ENCODE results near the gene CACNA2D2. TPM values are rescaled to one million over a fixed set of nuclear protein-coding genes. Genes with fewer than 3 reads are reported as not detected.

CACNA2D2 gene
- total RNA-seq, 2 experiments from 2014 or later, result 0.70 to 0.80 TPM

- H3K4me3 Mint-ChIP-seq, result no peak overlapping the region
Observed at GRCh38 chr3:50318615-50319014, 184.8 kb downstream of the CACNA2D2 start.

DNA sequence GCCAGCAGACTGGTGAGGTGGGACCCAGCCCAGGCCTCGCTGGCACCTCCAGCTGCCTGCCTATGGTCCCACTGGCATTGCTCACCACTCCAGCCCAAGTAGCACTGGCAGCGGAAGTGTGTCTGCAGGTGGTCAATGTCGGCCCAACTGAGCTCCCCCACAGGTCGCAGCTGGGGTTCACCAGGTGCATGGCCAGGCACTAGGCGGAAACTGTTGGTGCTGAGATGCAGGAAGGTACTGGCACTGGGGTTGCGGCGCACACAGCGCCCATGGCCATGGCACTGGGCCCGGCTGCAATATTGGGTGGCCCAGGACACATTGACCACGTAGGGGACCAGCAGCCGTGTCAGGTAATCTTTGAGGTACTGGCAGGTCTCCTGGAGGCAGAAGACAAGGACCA is 185.3 kb downstream of the CACNA2D2 start:
- Mint-ChIP-seq H3K36me3 (peaks cover 5% of the 10 kb centered on the region), H3K27ac (no peak overlapping the region), H3K4me1 (peaks cover 33% of the 10 kb centered on the region), H3K27me3 (no peaks in the 10 kb centered on the region), H3K9me3 (no peaks in the 10 kb centered on the region), H3K4me3 (no peak overlapping the region)
- no peak for DNase-seq

More at GRCh38 chr3:50318615-50319014, 184.8 kb downstream of the CACNA2D2 start:
- Mint-ChIP-seq H3K9me3 (no peaks in the 10 kb centered on the region), H3K27ac (no peak overlapping the region), H3K27me3 (no peaks in the 10 kb centered on the region), H3K36me3 (peaks cover 5% of the 10 kb centered on the region), H3K4me1 (peaks cover 35% of the 10 kb centered on the region)
- DNase-seq, result no peak

DNA sequence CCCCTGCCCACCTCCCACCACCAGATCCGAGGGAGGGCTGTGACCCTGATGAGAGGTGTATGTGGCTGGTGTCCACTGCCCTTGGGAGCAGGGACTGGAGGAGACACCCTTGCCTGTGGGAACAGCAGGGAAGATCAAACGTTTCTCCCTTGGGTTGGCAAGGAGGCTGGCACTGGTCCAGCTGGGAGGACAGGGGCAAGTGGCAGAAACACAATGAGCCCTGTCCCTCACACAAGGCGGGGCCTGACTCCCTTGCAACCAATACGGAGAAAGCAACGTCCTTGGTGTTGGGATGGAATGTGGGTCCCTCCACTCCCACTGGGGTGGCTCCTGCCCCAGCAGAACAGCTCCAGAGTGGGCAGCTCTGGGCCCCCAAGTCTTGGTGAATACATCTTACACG is 186.1 kb downstream of the CACNA2D2 start:
- no peaks in the 10 kb centered on the region for H3K27me3 Mint-ChIP-seq
- no peak for DNase-seq
- no peak overlapping the region for H3K4me3 Mint-ChIP-seq
- H3K36me3 Mint-ChIP-seq, result peaks cover 5% of the 10 kb centered on the region
- peaks cover 30% of the 10 kb centered on the region for H3K4me1 Mint-ChIP-seq
- no peak overlapping the region for H3K27ac Mint-ChIP-seq
- no peaks in the 10 kb centered on the region for H3K9me3 Mint-ChIP-seq

- Mint-ChIP-seq H3K27ac (peak overlapping the region; percentile 55), H3K4me3 (peak overlapping the region; percentile 46), H3K27me3 (no peaks in the 10 kb centered on the region), H3K36me3 (peaks cover 5% of the 10 kb centered on the region), H3K4me1 (peaks cover 30% of the 10 kb centered on the region), H3K9me3 (no peaks in the 10 kb centered on the region)
- DNase-seq, result peak; percentile 69
Observed at GRCh38 chr3:50316657-50317242, 186.7 kb downstream of the CACNA2D2 start.

DNA sequence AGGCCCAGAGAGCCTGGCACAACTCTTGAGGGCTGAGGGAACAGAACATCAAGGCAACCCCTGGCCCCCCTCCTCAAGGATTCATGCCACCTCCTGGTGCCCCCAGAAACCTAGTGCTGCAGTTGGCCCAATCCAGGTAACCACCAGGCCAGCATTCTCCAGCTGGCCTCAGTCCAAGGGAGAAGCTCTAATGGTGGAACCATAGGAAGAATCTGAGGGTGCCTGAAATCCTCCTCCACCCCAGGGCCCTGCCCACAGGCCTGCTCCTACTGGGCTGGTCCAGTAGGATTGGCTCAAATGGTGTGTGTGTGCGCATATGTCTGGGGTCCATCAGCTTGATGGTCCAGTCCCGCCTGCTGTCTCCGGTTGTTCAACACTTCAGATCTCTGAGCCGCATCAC is 188.6 kb downstream of the CACNA2D2 start:
- H3K4me1 Mint-ChIP-seq, result peaks cover 25% of the 10 kb centered on the region
- no peaks in the 10 kb centered on the region for H3K27me3 Mint-ChIP-seq
- no peak for DNase-seq
- no peaks in the 10 kb centered on the region for H3K9me3 Mint-ChIP-seq
- H3K36me3 Mint-ChIP-seq, result peaks cover 3% of the 10 kb centered on the region
- H3K4me3 Mint-ChIP-seq, result no peak overlapping the region
- no peak overlapping the region for H3K27ac Mint-ChIP-seq

DNA sequence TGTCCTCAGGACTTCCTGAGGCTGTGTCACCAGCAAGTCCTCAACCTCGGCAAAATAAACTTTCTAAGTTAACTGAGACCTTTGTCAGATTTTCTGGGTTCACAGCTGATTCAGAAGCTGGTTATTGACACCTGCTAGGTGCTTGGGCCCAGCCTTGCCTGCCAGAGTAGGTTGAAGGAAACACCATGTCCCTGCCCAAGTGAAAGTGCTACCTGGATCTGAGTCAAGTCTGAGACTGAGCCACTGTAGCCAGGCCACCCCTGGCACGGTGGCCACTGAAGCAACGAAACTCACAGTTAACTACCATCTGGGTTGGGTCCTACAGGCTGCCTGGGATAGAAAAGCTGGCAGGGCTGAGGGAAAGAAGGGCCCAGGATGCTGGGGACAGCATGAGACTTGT is 189.1 kb downstream of the CACNA2D2 start:
- H3K4me3 Mint-ChIP-seq, result no peak overlapping the region
- no peaks in the 10 kb centered on the region for H3K9me3 Mint-ChIP-seq
- peaks cover 22% of the 10 kb centered on the region for H3K4me1 Mint-ChIP-seq
- H3K27ac Mint-ChIP-seq, result no peak overlapping the region
- DNase-seq, result no peak
- H3K27me3 Mint-ChIP-seq, result no peaks in the 10 kb centered on the region
- H3K36me3 Mint-ChIP-seq, result peaks cover 3% of the 10 kb centered on the region

Other genes with a start within 250 kb of the CACNA2D2 start
- gene SEMA3B, start 234.5 kb downstream of the CACNA2D2 start, total RNA-seq, result 1 to 10 TPM; 1.2 to 1.6 TPM
- gene LSMEM2, start 224.5 kb downstream of the CACNA2D2 start, total RNA-seq, result not detected
- 100 to 1,000 TPM; 177 to 182 TPM for gene IFRD2, start 211.2 kb downstream of the CACNA2D2 start, total RNA-seq
- 1 to 10 TPM; 6.0 to 6.8 TPM for gene HYAL3, start 204.2 kb downstream of the CACNA2D2 start, total RNA-seq
- gene NAA80, start 204.2 kb downstream of the CACNA2D2 start, total RNA-seq, result 10 to 100 TPM; 16.3 to 16.7 TPM
- gene HYAL1, start 200.1 kb downstream of the CACNA2D2 start, total RNA-seq, result under 1 TPM in 1 of 2 experiments, not detected in 1; 0.35 TPM
- gene HYAL2, start 180.9 kb downstream of the CACNA2D2 start, total RNA-seq, result 1 to 10 TPM; 6.5 to 6.8 TPM
- 10 to 100 TPM; 26.8 to 29.1 TPM for gene TUSC2, start 175.4 kb downstream of the CACNA2D2 start, total RNA-seq
- 10 to 100 TPM; 51.7 to 53.7 TPM for gene RASSF1, start 162.8 kb downstream of the CACNA2D2 start, total RNA-seq
- gene ZMYND10, start 157.9 kb downstream of the CACNA2D2 start, total RNA-seq, result under 1 TPM; 0.39 to 0.74 TPM
- 10 to 100 TPM; 41.1 to 43.8 TPM for gene NPRL2, start 152.9 kb downstream of the CACNA2D2 start, total RNA-seq
- 10 to 100 TPM; 19.4 to 19.5 TPM for gene CYB561D2, start 152.8 kb downstream of the CACNA2D2 start, total RNA-seq
- 10 to 100 TPM; 19.0 to 20.2 TPM for gene TMEM115, start 144.1 kb downstream of the CACNA2D2 start, total RNA-seq
- gene C3orf18, start 64.1 kb upstream of the CACNA2D2 start, total RNA-seq, result 10 to 100 TPM; 15.9 to 17.1 TPM
- gene HEMK1, start 65.9 kb upstream of the CACNA2D2 start, total RNA-seq, result 10 to 100 TPM; 59.8 to 64.7 TPM
- gene CISH, start 108.1 kb upstream of the CACNA2D2 start, total RNA-seq, result 100 to 1,000 TPM; 192 to 193 TPM
- gene MAPKAPK3, start 113.5 kb upstream of the CACNA2D2 start, total RNA-seq, result 100 to 1,000 TPM; 166 to 171 TPM
- gene DOCK3, start 171.3 kb upstream of the CACNA2D2 start, total RNA-seq, result 1 to 10 TPM; 1.9 to 2.1 TPM